NCI-H2196 (cell line): ENCODE measurements around the gene CSMD2.

ENCODE experiments used
- DNase-seq: peaks from one replicate; lab custom pipeline; 2025; ENCODE audit not compliant: unreplicated experiment; lab: John Stamatoyannopoulos, UW

The CSMD2 gene

GRCh38 chr1:33866281-33866680 lies 298.7 kb downstream of the CSMD2 start:
- DNase-seq, result no peak

- no peak for DNase-seq
These were observed 300.3 kb downstream of the CSMD2 start for GRCh38 chr1:33864460-33865389.

- no peak for DNase-seq
These were observed 301.3 kb downstream of the CSMD2 start, which contains the start of gene HMGB4 for GRCh38 chr1:33863779-33864178. TSS of gene HMGB4 (plus strand) at chr1:33864079. CDS start at chr1:33864192, 113 bp downstream.

DNA sequence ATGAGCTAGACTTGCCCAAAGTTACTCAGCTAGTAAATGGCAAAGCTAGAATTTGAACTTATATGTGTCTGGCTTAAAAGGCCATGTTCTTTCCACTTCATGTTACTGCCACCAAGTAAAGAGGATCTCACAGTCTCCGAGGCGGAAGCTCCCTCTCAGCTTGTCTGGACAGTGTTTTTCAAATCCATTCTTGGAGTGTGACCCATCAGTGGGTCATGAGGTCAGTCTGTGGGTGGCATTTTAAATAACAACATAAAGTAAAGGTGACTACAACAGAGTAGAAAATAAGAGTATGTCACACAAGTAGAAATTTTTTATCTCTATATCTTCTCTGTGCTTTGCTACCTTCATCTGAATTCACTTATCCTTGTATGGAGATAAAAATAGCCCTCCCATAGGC lies 304.4 kb downstream of the CSMD2 start:
- DNase-seq, result no peak

DNA sequence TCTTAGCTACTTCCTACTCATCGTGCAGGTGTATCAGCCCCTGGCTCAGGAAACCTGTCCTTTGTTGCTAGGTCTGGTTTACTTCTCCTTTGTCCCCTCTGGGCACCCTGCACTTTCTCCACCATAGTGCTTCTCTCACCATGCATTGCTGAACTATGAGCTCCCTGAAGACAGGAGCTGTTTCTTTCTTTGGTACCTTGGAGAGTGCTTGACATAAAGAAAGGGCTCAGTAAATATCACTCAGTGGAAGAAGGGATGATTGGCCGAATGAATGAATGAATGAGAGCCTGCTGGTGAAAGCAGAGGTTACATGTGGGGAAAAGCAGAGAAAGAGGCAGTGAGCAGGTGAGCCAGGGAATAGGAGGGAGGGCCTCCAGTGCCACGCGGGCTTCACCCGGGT lies 310.9 kb downstream of the CSMD2 start:
- no peak for DNase-seq

DNA sequence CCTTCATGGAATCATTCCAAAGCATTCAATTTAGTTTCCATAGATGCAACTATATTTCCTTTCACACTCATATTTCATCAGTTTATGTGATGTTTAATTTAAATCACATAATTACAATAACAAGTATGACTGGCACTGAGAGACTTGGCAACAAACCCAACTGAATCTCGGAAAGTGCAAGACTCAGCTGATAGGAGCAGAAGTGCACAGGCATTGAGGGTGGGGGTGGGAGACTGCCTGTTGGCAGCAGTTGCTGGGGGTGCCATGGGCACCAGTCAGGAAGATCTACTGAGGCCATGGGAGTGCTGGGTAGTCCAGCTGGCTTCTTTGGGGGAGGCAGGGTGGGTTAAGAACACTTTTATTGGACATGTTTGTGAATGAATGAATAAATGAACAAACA lies 311.6 kb downstream of the CSMD2 start:
- no peak for DNase-seq

- DNase-seq, result no peak
These were observed 312.3 kb downstream of the CSMD2 start for GRCh38 chr1:33852711-33853110.

DNA sequence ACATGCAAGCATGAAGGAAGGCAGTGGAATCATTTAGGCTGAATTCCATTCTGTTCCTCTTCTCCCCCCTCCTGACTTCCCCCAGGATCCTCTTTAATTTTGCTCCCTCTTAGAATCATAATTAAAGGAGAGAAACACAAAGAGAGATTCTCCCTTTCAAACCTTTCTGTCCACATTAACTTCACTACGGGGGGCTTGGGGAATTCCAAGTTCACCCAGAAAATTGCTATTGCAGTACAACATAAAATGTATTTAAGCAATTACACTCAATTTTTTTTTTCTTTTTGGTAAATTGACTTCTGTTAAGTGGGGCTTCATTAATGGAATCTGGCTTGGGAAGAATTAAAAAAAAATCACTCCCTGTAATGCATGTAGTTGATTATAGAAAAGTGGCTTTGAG lies 314.5 kb downstream of the CSMD2 start:
- no peak for DNase-seq

DNA sequence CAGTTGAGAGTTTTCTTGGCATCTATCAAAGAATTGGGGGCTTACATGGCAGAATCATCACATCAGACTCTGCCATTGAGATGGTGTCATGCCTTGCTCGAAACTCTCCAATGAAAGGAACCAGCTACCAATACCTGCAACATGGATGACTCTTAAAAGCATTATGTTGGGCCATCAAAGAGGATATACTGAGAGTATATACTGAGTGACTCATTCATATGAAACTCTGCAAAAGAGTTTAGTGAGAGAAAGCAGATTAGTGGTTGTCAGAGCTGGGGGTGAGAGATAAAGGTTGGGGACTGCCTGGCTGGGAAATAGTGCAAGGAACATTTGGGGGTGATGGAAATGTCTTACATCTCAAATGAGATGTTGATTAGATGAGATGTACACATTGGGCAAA lies 315.8 kb downstream of the CSMD2 start:
- DNase-seq, result no peak

GRCh38 chr1:33848205-33848937 lies 316.7 kb downstream of the CSMD2 start:
- DNase-seq, result no peak

DNA sequence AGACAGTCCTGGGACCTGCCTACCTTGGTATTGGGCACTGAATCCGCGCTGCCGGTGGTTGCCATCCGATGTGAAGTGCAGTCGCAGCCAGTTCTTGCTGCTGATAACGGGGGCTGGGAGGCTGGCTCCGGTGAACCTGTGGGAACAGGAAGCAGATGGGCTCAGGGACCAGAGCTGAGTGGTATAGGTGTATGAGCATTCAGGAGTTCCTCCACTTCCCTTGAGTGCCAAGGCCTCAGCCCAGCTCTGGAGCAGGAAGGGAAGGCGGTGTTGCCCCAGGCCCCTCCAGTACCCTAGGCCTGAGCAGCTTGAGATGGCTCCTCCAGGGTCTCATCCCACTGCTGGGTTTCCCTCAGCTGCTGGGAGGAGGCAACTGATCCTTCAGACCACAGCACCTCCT lies 318.2 kb downstream of the CSMD2 start:
- no peak for DNase-seq

GRCh38 chr1:33844166-33844565 lies 320.9 kb downstream of the CSMD2 start:
- DNase-seq, result no peak

DNA sequence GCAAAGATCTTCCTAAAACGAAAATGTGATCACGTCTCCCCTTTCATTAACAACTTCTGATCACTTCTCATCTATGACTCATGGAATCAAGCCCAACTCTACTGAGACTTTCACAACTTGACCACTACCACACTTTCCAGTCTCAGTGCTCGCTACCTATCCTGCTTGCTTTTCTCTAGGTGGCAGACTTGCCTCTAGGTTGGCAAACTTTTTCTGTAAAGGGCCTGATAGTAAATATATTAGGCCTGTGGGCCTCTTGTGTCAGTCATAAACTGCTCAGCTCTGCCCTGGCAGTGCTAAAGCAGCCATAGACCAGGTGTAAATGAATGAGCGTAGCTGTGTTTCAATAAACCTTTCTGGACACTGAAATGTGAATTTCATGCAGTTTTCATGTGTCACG lies 322.7 kb downstream of the CSMD2 start:
- DNase-seq, result no peak

DNA sequence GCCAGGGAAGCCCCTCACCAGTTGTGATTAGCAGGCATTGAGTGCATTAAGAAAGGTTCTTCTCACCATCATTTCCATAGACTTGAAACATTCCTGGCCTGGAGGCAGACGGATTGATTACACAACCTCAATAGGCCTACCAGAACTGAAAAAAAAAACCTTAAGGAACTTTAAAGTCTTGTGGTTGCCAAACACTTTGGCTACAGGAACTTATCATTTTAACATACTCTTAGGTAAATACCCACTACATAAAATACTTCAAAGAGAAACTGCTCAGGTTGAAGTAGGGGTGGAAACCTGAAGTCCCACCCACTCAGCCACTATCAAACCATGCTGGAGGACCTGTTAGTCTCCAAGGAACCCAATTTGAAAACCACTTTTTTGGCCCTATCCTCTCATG lies 323.5 kb downstream of the CSMD2 start:
- no peak for DNase-seq

DNA sequence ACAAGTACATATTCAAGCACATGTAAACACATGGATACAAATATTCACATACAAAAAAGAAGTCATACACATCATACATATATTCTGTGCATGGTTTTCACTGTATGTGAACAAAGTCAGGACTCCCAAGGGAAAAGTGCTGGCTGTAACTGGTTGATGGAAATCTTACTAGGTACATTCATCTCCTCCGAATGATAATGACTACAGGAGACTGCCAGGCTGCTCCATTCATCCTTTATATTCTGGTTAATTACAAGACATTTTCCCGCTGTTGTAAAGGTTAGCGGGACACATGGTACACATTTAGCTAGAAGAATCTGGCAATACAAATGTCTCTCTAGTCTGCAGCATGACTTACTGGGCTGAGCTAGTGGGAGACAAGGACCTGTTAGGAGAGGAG lies 327.4 kb downstream of the CSMD2 start:
- no peak for DNase-seq

- no peak for DNase-seq
These were observed 328.1 kb downstream of the CSMD2 start for GRCh38 chr1:33836911-33837310.

DNA sequence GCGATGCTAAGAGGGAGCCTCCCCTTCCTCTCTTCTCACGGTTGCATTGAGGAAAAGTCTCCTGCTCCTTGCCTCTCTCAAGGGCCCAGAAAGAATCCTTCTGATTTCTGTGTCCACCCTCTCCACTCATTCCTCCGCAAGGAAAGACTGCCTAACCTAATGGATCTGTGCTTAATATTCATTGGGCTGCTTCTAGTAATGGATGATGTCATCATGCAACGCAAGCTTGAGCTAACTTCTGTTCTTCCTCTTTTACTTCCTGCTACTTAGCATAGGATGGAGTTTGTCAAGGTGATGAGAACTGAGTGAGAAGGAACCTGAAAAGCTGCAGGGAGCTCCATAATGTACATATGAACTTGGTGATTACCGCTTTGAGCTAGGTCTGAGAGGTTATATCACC lies 336.4 kb downstream of the CSMD2 start:
- no peak for DNase-seq

DNA sequence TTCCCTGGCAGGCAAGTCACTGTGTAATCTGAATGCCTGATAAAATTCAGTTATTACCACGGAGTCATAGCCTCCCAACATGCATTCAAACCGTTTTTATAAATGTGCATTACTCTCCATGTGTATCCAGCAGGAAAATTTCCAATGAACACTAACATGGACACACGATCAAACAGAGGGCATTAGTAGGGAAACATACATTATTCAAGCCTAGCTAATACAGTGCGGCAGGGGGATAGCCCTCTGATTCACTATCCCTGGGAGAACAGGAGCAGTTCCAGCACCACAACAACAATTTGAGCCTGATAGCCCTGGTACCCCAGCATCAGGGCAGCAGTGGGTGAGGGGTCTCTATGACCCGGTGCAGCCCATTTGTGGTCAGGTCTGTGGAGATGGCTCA lies 337.0 kb downstream of the CSMD2 start:
- no peak for DNase-seq

DNA sequence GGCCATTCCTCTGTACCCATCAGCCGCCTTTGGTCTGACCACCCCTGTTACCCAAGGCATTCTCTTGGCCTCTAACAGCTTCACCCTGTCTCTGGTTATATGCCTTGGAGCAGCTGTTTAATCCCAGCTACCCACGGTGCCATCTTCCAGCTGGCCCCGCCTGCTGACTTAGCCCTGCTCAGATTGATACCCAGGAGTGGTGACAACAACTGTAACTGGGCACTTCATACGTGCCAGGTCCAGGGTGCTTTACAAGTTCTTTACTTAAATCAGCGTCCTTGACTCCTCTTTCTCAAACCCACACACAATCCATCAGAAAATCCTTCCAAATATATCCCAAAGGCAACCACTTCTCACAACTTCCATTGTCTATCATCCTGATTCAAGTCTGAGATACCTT lies 338.3 kb downstream of the CSMD2 start:
- DNase-seq, result no peak

GRCh38 chr1:33826311-33826710 lies 338.7 kb downstream of the CSMD2 start:
- DNase-seq, result no peak

DNA sequence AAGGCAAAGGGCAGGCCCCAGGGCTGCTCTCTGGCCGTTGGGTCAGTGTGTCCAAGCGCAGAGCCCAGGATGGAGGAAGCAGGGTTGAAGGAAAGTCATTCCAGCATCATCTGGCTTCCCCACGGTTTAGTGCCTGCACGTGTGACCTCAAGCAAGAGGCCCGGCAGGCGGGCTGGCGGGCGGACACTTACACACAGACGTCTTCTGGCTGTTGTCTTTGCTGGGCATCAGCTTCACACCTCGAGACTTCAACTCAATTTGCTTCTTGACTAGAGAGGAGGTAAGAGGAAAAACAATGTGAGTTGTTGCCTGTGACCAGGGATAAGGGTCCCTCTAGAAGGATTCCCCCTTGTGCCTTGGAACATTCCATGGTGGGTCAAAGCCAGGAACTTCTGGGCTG lies 339.5 kb downstream of the CSMD2 start:
- no peak for DNase-seq

DNA sequence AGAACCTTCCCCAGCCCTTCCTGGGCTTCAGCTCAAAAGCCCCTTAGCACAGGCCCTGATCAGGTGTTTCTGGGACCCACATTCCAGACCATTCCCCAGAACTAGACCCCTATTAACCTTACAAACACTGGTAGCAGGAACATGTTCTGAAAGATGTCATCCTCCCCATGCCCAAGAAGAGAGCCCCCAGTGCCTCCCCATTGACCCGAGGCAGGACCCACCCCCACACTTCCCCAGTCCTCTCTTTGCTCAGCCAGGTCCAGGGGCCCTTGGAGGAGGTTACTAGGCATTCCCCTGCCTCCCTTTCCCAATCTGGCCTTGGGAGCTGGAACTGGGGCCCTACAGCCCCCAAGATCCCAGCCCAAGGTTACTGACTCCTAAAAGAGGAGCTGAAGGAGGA lies 340.1 kb downstream of the CSMD2 start:
- DNase-seq, result no peak
